Neural progenitor cell (in vitro differentiated cells): ENCODE measurements around the gene DTX4. TPM values are rescaled to one million over a fixed set of nuclear protein-coding genes. Genes with fewer than 3 reads are reported as not detected.

Source experiments
- DNase-seq: peaks from one replicate; pipeline ENCODE4 v3.0.0-alpha.2; 2016; ENCODE audit warnings: low spot score
- H2AFZ ChIP-seq: fragments of 200-600 bp; sonication (generic); replicated peaks from 2 replicates; pipeline ENCODE4 v1.6.1; 2016; ENCODE audit warnings: antibody characterized with exemption
- H3F3A ChIP-seq: fragments of 200-600 bp; sonication (generic); 2 replicates; pipeline ENCODE4 v1.6.1; 2016; ENCODE audit warnings: antibody characterized with exemption, low read depth
- H3K27ac ChIP-seq: fragments of 200-600 bp; sonication (generic); 2 replicates; pipeline ENCODE4 v1.5.1; 2016; ENCODE audit warnings: mild to moderate bottlenecking
- H3K27me3 ChIP-seq: fragments of 200-600 bp; sonication (generic); 2 replicates; pipeline ENCODE4 v1.6.1; 2016; ENCODE audit warnings: mild to moderate bottlenecking, moderate library complexity
- H3K36me3 ChIP-seq: fragments of 200-600 bp; sonication (generic); 2 replicates; pipeline ENCODE4 v1.5.1; 2016
- H3K4me1 ChIP-seq: fragments of 200-600 bp; sonication (generic); 2 replicates; pipeline ENCODE4 v1.6.1; 2016; ENCODE audit warnings: mixed run types
- H3K4me2 ChIP-seq: fragments of 200-600 bp; sonication (generic); 2 replicates; pipeline ENCODE4 v1.6.1; 2016
- H3K4me3 ChIP-seq: fragments of 200-600 bp; sonication (generic); 2 replicates; pipeline ENCODE4 v1.5.1; 2016
- H3K79me2 ChIP-seq: fragments of 200-600 bp; sonication (generic); 2 replicates; pipeline ENCODE4 v1.6.1; 2016; ENCODE audit warnings: low read depth
- H3K9ac ChIP-seq: fragments of 200-600 bp; sonication (generic); 2 replicates; pipeline ENCODE4 v1.6.1; 2016
- H3K9me3 ChIP-seq: fragments of 200-600 bp; sonication (generic); 2 replicates; pipeline ENCODE4 v1.5.1; 2016; ENCODE audit warnings: low read depth
- H4K20me1 ChIP-seq: fragments of 200-600 bp; sonication (generic); 2 replicates; pipeline ENCODE4 v1.6.1; 2016; ENCODE audit warnings: low read depth
- H3K27ac Mint-ChIP-seq: 3 replicates; pipeline ENCODE4 v1.8.0; 2021; ENCODE audit warnings: mixed read lengths
- H3K27me3 Mint-ChIP-seq: 2 replicates; pipeline ENCODE4 v1.8.0; 2022; ENCODE audit warnings: low read depth, mild to moderate bottlenecking, inconsistent platforms, moderate library complexity, mixed read lengths; ENCODE audit not compliant: insufficient read depth
- H3K36me3 Mint-ChIP-seq: 3 replicates; pipeline ENCODE4 v1.8.0; 2021; ENCODE audit warnings: mixed read lengths
- H3K4me1 Mint-ChIP-seq: 3 replicates; pipeline ENCODE4 v1.8.0; 2021; ENCODE audit warnings: mixed read lengths
- H3K4me3 Mint-ChIP-seq: 3 replicates; pipeline ENCODE4 v1.8.0; 2021; ENCODE audit warnings: mild to moderate bottlenecking, moderate library complexity, mixed read lengths
- H3K9me3 Mint-ChIP-seq: 3 replicates; pipeline ENCODE4 v1.8.0; 2020; ENCODE audit warnings: mixed read lengths
- EZH2 ChIP-seq: fragments of 200-600 bp; sonication (generic); IDR thresholded peaks from 2 replicates; pipeline ENCODE4 v1.6.1; 2017; ENCODE audit warnings: antibody characterized with exemption, mild to moderate bottlenecking, moderate library complexity
- EZH2phosphoT487 ChIP-seq: fragments of 200-600 bp; sonication (generic); IDR thresholded peaks from 2 replicates; pipeline ENCODE4 v1.6.1; 2017; ENCODE audit warnings: antibody characterized with exemption
- total RNA-seq: library from RNA; depleted of rRNA; stranded (reverse); fragments of >200 nt; gene quantifications from 2 replicates; pipeline ENCODE4 v1.2.3, GENCODE V29; 2015; ENCODE audit warnings: low replicate concordance
- TF ChIP-seq, protein P1 (sequence below): fragments of 200-600 bp; sonication (generic); IDR thresholded peaks from 2 replicates; pipeline ENCODE4 v1.5.1; 2017; ENCODE audit warnings: antibody characterized with exemption, mild to moderate bottlenecking

DTX4 gene
- total RNA-seq, 1 donor from 2014 or later, result 16.9 TPM

GRCh38 chr11:59199546-59200422 lies 27.9 kb downstream of the DTX4 start:
- peaks cover 6% of the 10 kb centered on the region for H3K9me3 Mint-ChIP-seq
- H3K4me2 ChIP-seq, result peak overlapping the region; percentile 57
- H3K36me3 ChIP-seq, result peaks cover 12% of the 10 kb centered on the region
- peaks cover 4% of the 10 kb centered on the region for H3K27me3 Mint-ChIP-seq
- peaks cover 17% of the 10 kb centered on the region for H3K4me1 ChIP-seq
- H3F3A ChIP-seq, result peaks cover 15% of the 10 kb centered on the region
- H4K20me1 ChIP-seq, result no peaks in the 10 kb centered on the region
- TF ChIP-seq EZH2, result no peak
- TF ChIP-seq, protein P1, sequence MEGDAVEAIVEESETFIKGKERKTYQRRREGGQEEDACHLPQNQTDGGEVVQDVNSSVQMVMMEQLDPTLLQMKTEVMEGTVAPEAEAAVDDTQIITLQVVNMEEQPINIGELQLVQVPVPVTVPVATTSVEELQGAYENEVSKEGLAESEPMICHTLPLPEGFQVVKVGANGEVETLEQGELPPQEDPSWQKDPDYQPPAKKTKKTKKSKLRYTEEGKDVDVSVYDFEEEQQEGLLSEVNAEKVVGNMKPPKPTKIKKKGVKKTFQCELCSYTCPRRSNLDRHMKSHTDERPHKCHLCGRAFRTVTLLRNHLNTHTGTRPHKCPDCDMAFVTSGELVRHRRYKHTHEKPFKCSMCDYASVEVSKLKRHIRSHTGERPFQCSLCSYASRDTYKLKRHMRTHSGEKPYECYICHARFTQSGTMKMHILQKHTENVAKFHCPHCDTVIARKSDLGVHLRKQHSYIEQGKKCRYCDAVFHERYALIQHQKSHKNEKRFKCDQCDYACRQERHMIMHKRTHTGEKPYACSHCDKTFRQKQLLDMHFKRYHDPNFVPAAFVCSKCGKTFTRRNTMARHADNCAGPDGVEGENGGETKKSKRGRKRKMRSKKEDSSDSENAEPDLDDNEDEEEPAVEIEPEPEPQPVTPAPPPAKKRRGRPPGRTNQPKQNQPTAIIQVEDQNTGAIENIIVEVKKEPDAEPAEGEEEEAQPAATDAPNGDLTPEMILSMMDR, result no peak
- TF ChIP-seq EZH2phosphoT487, result no peak
- H3K79me2 ChIP-seq, result no peaks in the 10 kb centered on the region
- H2AFZ ChIP-seq, result no peak overlapping the region
- H3K9ac ChIP-seq, result no peak overlapping the region
- peak overlapping the region; percentile 83 for H3K27ac ChIP-seq
- no peaks in the 10 kb centered on the region for H3K27me3 ChIP-seq
- H3K4me3 ChIP-seq, result no peak overlapping the region
- peak overlapping the region; percentile 62 for H3K27ac Mint-ChIP-seq
- no peak overlapping the region for H3K4me3 Mint-ChIP-seq
- peaks cover 13% of the 10 kb centered on the region for H3K4me1 Mint-ChIP-seq
- H3K36me3 Mint-ChIP-seq, result peaks cover 88% of the 10 kb centered on the region
- DNase-seq, result no peak
- no peaks in the 10 kb centered on the region for H3K9me3 ChIP-seq

DNA sequence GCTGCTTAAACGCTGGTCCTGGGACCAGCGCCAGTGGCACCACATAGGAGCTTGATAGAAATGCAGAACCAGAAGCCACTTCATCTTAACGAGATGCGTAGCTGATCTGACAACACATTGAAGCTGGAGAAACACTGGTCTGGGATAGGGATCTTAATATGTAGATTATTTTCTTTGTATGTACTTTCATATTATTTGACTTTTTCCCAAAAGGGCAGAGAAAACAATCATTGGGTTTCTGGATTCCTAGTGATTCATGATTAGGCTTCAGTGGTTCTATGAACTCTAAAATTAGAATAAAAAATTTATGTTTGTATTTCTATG lies 28.5 kb downstream of the DTX4 start:
- H3K4me1 Mint-ChIP-seq, result peaks cover 13% of the 10 kb centered on the region
- Histone ChIP-seq H3K4me1 (peaks cover 17% of the 10 kb centered on the region), H3F3A (peaks cover 15% of the 10 kb centered on the region), H3K4me3 (no peak overlapping the region), H3K27me3 (no peaks in the 10 kb centered on the region), H3K27ac (no peak overlapping the region), H3K36me3 (peaks cover 11% of the 10 kb centered on the region), H3K4me2 (no peak overlapping the region), H3K9ac (no peak overlapping the region), H3K79me2 (no peaks in the 10 kb centered on the region), H3K9me3 (no peaks in the 10 kb centered on the region), H2AFZ (no peak overlapping the region), H4K20me1 (no peaks in the 10 kb centered on the region)
- no peak overlapping the region for H3K4me3 Mint-ChIP-seq
- H3K27me3 Mint-ChIP-seq, result peaks cover 4% of the 10 kb centered on the region
- no peak for DNase-seq
- TF ChIP-seq EZH2 (no peak), EZH2phosphoT487 (no peak)
- TF ChIP-seq, protein P1, result no peak
- H3K36me3 Mint-ChIP-seq, result peaks cover 87% of the 10 kb centered on the region
- H3K27ac Mint-ChIP-seq, result peak overlapping the region; percentile 62
- peaks cover 5% of the 10 kb centered on the region for H3K9me3 Mint-ChIP-seq

DNA sequence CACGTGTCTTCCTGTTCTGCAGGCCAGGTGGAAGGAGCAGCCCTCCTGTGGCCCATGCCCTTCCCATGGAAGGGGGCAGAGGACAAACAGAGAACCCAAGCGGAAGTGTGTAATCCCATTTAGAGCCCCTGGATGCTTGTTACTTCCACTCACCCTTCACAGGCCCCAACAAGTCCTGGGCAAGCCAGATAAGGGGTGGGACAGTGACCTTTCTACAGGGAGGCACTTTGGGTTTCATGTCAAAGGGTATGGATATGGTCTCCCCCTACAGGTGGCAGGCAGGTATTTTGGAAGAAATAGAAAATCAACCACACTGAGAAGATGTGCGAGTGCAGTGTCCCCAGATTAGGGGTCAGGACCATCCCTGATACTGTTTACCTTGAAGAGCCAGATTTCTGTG lies 29.4 kb downstream of the DTX4 start:
- Histone ChIP-seq H3K4me3 (no peak overlapping the region), H3K4me2 (no peak overlapping the region), H3F3A (peaks cover 15% of the 10 kb centered on the region), H4K20me1 (no peaks in the 10 kb centered on the region), H3K27me3 (no peaks in the 10 kb centered on the region), H2AFZ (no peak overlapping the region), H3K27ac (no peak overlapping the region), H3K9ac (no peak overlapping the region), H3K36me3 (peaks cover 6% of the 10 kb centered on the region), H3K4me1 (peaks cover 17% of the 10 kb centered on the region), H3K9me3 (no peaks in the 10 kb centered on the region), H3K79me2 (no peaks in the 10 kb centered on the region)
- TF ChIP-seq EZH2phosphoT487 (no peak), EZH2 (no peak)
- TF ChIP-seq, protein P1, result peak; percentile 44
- Mint-ChIP-seq H3K9me3 (no peaks in the 10 kb centered on the region), H3K4me1 (peaks cover 17% of the 10 kb centered on the region), H3K27ac (peak overlapping the region; percentile 91), H3K27me3 (peaks cover 4% of the 10 kb centered on the region), H3K4me3 (no peak overlapping the region), H3K36me3 (peaks cover 86% of the 10 kb centered on the region)
- no peak for DNase-seq
